H9 (cell line): Measurements from ENCODE around the gene SLC13A4. TPM values are rescaled to one million over a fixed set of nuclear protein-coding genes. Genes with fewer than 3 reads are reported as not detected.
A peak's percentile ranks its signal among the peaks of the same experiment; 100 is the strongest.

Experiments
- DNase-seq: peaks from one replicate; pipeline ENCODE4 v3.0.0-alpha.2; 2017
- H2AFZ ChIP-seq: one replicate; pipeline ENCODE4 v1.6.1; 2013; ENCODE audit warnings: mild to moderate bottlenecking, low read length, control low read depth, moderate library complexity
- H2AK5ac ChIP-seq: 2 replicates; pipeline ENCODE4 v1.6.1; 2013; ENCODE audit warnings: low read length, control low read depth, mixed read lengths; ENCODE audit not compliant: insufficient read length
- H2BK120ac ChIP-seq: one replicate; pipeline ENCODE4 v1.6.1; 2013; ENCODE audit warnings: low read depth, mild to moderate bottlenecking, low read length, control low read depth, inconsistent platforms; ENCODE audit not compliant: poor library complexity, severe bottlenecking
- H2BK12ac ChIP-seq: 2 replicates; pipeline ENCODE4 v1.6.1; 2013; ENCODE audit warnings: low read length, control low read depth, mixed read lengths, low read depth; ENCODE audit not compliant: insufficient read length
- H2BK15ac ChIP-seq: 2 replicates; pipeline ENCODE4 v1.6.1; 2013; ENCODE audit warnings: low read depth, low read length, control low read depth
- H2BK20ac ChIP-seq: one replicate; pipeline ENCODE4 v1.6.1; 2013; ENCODE audit warnings: low read depth, mild to moderate bottlenecking, low read length, control low read depth, inconsistent platforms; ENCODE audit not compliant: poor library complexity, severe bottlenecking
- H2BK5ac ChIP-seq: 2 replicates; pipeline ENCODE4 v1.6.1; 2013; ENCODE audit warnings: low read length, control low read depth, mixed read lengths; ENCODE audit not compliant: insufficient read length
- H3K14ac ChIP-seq: 2 replicates; pipeline ENCODE4 v1.6.1; 2013; ENCODE audit warnings: low read length, control low read depth; ENCODE audit not compliant: insufficient read depth
- H3K18ac ChIP-seq: 2 replicates; pipeline ENCODE4 v1.6.1; 2013; ENCODE audit warnings: low read depth, mild to moderate bottlenecking, mixed read lengths, low read length, control low read depth; ENCODE audit not compliant: insufficient read length
- H3K23ac ChIP-seq: 2 replicates; pipeline ENCODE4 v1.6.1; 2013; ENCODE audit warnings: low read length, control low read depth, mixed read lengths, low read depth; ENCODE audit not compliant: insufficient read length
- H3K23me2 ChIP-seq: 2 replicates; pipeline ENCODE4 v1.6.1; 2013; ENCODE audit warnings: low read depth, mild to moderate bottlenecking, mixed read lengths, low read length, control low read depth; ENCODE audit not compliant: insufficient read length, poor library complexity, severe bottlenecking
- H3K27ac ChIP-seq: 2 replicates; pipeline ENCODE4 v1.5.1; 2013; ENCODE audit warnings: low read length, control low read depth, mixed read lengths, low read depth; ENCODE audit not compliant: insufficient read length
- H3K27me3 ChIP-seq: 2 replicates; pipeline ENCODE4 v1.6.1; 2013; ENCODE audit warnings: low read length, control low read depth, inconsistent platforms; ENCODE audit not compliant: insufficient read depth
- H3K4ac ChIP-seq: 2 replicates; pipeline ENCODE4 v1.6.1; 2013; ENCODE audit warnings: low read depth, mild to moderate bottlenecking, control low read depth, inconsistent platforms, low read length, moderate library complexity
- H3K4me1 ChIP-seq: 2 replicates; pipeline ENCODE4 v1.6.1; 2013; ENCODE audit warnings: low read length, control low read depth, inconsistent platforms; ENCODE audit not compliant: insufficient read depth
- H3K4me2 ChIP-seq: 2 replicates; pipeline ENCODE4 v1.6.1; 2013; ENCODE audit warnings: low read length, control low read depth, mixed read lengths; ENCODE audit not compliant: insufficient read length, insufficient read depth
- H3K56ac ChIP-seq: 2 replicates; pipeline ENCODE4 v1.6.1; 2013; ENCODE audit warnings: low read depth, mild to moderate bottlenecking, mixed read lengths, low read length, control low read depth; ENCODE audit not compliant: insufficient read length
- H3K79me1 ChIP-seq: 2 replicates; pipeline ENCODE4 v1.6.1; 2013; ENCODE audit warnings: low read depth, mild to moderate bottlenecking, moderate library complexity, low read length, control low read depth, inconsistent platforms; ENCODE audit not compliant: insufficient read depth, poor library complexity, severe bottlenecking
- H3K79me2 ChIP-seq: 2 replicates; pipeline ENCODE4 v1.6.1; 2013; ENCODE audit warnings: low read length, control low read depth, inconsistent platforms; ENCODE audit not compliant: insufficient read depth
- H3K9ac ChIP-seq: 2 replicates; pipeline ENCODE4 v1.6.1; 2013; ENCODE audit warnings: low read length, control low read depth, mixed read lengths; ENCODE audit not compliant: insufficient read length; ENCODE audit errors: extremely low read depth
- H3K9me3 ChIP-seq: one replicate; pipeline ENCODE4 v1.6.1; 2013; ENCODE audit warnings: low read depth, low read length, inconsistent platforms; ENCODE audit not compliant: control insufficient read depth
- H3T11ph ChIP-seq: one replicate; pipeline ENCODE4 v1.6.1; 2013; ENCODE audit warnings: mild to moderate bottlenecking, low read length, control low read depth, inconsistent platforms
- H4K20me1 ChIP-seq: one replicate; pipeline ENCODE4 v1.6.1; 2013; ENCODE audit not compliant: control insufficient read depth, insufficient read length, insufficient read depth
- H4K5ac ChIP-seq: 2 replicates; pipeline ENCODE4 v1.6.1; 2013; ENCODE audit warnings: low read depth, mild to moderate bottlenecking, mixed read lengths, low read length, control low read depth; ENCODE audit not compliant: insufficient read length
- H4K8ac ChIP-seq: replicated peaks from 2 replicates; pipeline ENCODE4 v1.6.1; 2013; ENCODE audit warnings: low read length, control low read depth, mixed read lengths, low read depth; ENCODE audit not compliant: insufficient read length
- H4K91ac ChIP-seq: 2 replicates; pipeline ENCODE4 v1.6.1; 2013; ENCODE audit warnings: low read depth, mild to moderate bottlenecking, moderate library complexity, mixed read lengths, low read length, control low read depth; ENCODE audit not compliant: insufficient read length
- H3K27ac Mint-ChIP-seq, 3 experiments: 2 replicates in 2 of 3; 3 replicates in 1 of 3; pipeline ENCODE4 v1.8.0; 2020 to 2021; ENCODE audit warnings: mixed read lengths in 3 of 3, mild to moderate bottlenecking in 1 of 3, moderate library complexity in 1 of 3
- H3K27me3 Mint-ChIP-seq: 2 replicates; pipeline ENCODE4 v1.8.0; 2021; ENCODE audit warnings: low read depth, mild to moderate bottlenecking, moderate library complexity, mixed read lengths
- H3K36me3 Mint-ChIP-seq, 3 experiments: 2 replicates in 2 of 3; 3 replicates in 1 of 3; pipeline ENCODE4 v1.8.0; 2020 to 2021; ENCODE audit warnings: low read depth in 3 of 3, mixed read lengths in 3 of 3; ENCODE audit not compliant: insufficient read depth in 1 of 3
- H3K4me1 Mint-ChIP-seq, 2 experiments: 2 replicates each; pipeline ENCODE4 v1.8.0; 2020; ENCODE audit warnings: mixed read lengths in 2 of 2
- H3K4me3 Mint-ChIP-seq, 2 experiments: 2 replicates in 1 of 2; 3 replicates in 1 of 2; pipeline ENCODE4 v1.8.0; 2020 to 2021; ENCODE audit warnings: mild to moderate bottlenecking in 2 of 2, mixed read lengths in 2 of 2, moderate library complexity in 1 of 2
- H3K9me3 Mint-ChIP-seq, 2 experiments: 2 replicates in 1 of 2; 3 replicates in 1 of 2; pipeline ENCODE4 v1.8.0; 2020; ENCODE audit warnings: mild to moderate bottlenecking in 2 of 2, mixed read lengths in 2 of 2, moderate library complexity in 1 of 2
- WGBS: extraction: QIAGEN DNeasy Blood & Tissue Kit; methylation state at CpG from one replicate; pipeline ENCODE4 v1.1.7; 2013; ENCODE audit warnings: missing lambda C conversion rate, low lambda C conversion rate, mixed read lengths; ENCODE audit not compliant: insufficient read length; ENCODE audit errors: extremely low coverage; 5-methylcytosine and 5-hydroxymethylcytosine counted together
- total RNA-seq: library from RNA; stranded (reverse); gene quantifications from 2 replicates; pipeline ENCODE4 v1.2.1, GENCODE V29; 2021
- TF ChIP-seq, protein P1 (sequence below): fragments of 200-600 bp; sonication (generic); conservative IDR thresholded peaks from 3 replicates; pipeline ENCODE4 v1.8.0; 2021; ENCODE audit warnings: antibody characterized with exemption, mild to moderate bottlenecking

The SLC13A4 gene
- total RNA-seq, 1 experiment from 2014 or later = 3.5 TPM

DNA sequence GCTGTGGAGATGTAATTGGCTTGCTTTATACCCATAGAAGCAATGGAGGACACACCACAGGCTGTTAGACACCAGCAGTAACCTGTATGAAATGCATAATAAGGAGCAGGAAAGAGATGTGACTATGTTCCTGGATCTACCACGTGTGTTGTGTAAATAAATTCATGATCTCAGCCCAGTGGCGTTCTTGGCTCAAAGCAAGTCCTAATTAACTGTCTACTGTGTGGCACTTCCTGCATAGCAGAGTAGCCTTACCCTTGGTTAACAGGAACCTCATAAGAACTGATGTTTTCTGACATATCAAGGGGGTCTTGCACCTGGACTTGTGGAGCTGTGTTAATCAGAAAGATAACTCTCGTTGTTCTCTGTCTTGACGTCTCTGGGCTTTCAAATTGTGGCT is 46.3 kb upstream of the SLC13A4 start:
- no peak overlapping the region for H3T11ph ChIP-seq
- H3K27me3 Mint-ChIP-seq = no peaks in the 10 kb centered on the region; the same call in 1 of the 2 replicates
- H4K20me1 ChIP-seq = no peaks in the 10 kb centered on the region
- H2AFZ ChIP-seq = no peak overlapping the region
- peak overlapping the region in 2 of 3 experiments; percentile 40 to 90; a peak in 4 of 7 replicates for H3K27ac Mint-ChIP-seq
- no peak overlapping the region for H3K27ac ChIP-seq
- H3K9me3 Mint-ChIP-seq = peaks cover 19 to 22% of the 10 kb centered on the region in 2 experiments
- H3K4me1 ChIP-seq = no peaks in the 10 kb centered on the region
- no peak overlapping the region for H2BK12ac ChIP-seq
- H3K9me3 ChIP-seq = no peaks in the 10 kb centered on the region
- H4K91ac ChIP-seq = no peak overlapping the region
- no peak overlapping the region for H3K4ac ChIP-seq
- no peak overlapping the region for H3K14ac ChIP-seq
- DNase-seq = no peak
- H2BK120ac ChIP-seq = no peak overlapping the region
- H3K36me3 Mint-ChIP-seq = peaks cover 0 to 17% (median 7%) of the 10 kb centered on the region in 3 experiments; a peak in 4 of 7 replicates
- no peak overlapping the region for H2BK5ac ChIP-seq
- no peak overlapping the region for H3K4me3 Mint-ChIP-seq
- H2BK15ac ChIP-seq = no peak overlapping the region
- WGBS = no CpG with 5 or more reads among the region's 4 CpGs
- H3K9ac ChIP-seq = no peak overlapping the region
- H2BK20ac ChIP-seq = no peak overlapping the region
- no peak overlapping the region for H4K8ac ChIP-seq
- H2AK5ac ChIP-seq = no peak overlapping the region
- H3K79me1 ChIP-seq = no peaks in the 10 kb centered on the region
- no peak overlapping the region for H3K4me2 ChIP-seq
- TF ChIP-seq, protein P1, sequence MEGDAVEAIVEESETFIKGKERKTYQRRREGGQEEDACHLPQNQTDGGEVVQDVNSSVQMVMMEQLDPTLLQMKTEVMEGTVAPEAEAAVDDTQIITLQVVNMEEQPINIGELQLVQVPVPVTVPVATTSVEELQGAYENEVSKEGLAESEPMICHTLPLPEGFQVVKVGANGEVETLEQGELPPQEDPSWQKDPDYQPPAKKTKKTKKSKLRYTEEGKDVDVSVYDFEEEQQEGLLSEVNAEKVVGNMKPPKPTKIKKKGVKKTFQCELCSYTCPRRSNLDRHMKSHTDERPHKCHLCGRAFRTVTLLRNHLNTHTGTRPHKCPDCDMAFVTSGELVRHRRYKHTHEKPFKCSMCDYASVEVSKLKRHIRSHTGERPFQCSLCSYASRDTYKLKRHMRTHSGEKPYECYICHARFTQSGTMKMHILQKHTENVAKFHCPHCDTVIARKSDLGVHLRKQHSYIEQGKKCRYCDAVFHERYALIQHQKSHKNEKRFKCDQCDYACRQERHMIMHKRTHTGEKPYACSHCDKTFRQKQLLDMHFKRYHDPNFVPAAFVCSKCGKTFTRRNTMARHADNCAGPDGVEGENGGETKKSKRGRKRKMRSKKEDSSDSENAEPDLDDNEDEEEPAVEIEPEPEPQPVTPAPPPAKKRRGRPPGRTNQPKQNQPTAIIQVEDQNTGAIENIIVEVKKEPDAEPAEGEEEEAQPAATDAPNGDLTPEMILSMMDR = no peak
- H3K4me1 Mint-ChIP-seq = peaks cover 28 to 39% of the 10 kb centered on the region in 2 experiments
- no peak overlapping the region for H3K23ac ChIP-seq
- no peak overlapping the region for H3K56ac ChIP-seq
- no peaks in the 10 kb centered on the region for H3K79me2 ChIP-seq
- H4K5ac ChIP-seq = no peak overlapping the region
- H3K18ac ChIP-seq = no peak overlapping the region
- H3K23me2 ChIP-seq = no peaks in the 10 kb centered on the region
- 0 out of 2 replicates have a peak, but pooled peaks cover 2% of the 10 kb centered on the region for H3K27me3 ChIP-seq
